HG03520 (cell line): ENCODE data around the gene ZBTB20.

Experiments used
- ATAC-seq: cut with Tn5 transposase; IDR thresholded peaks from one replicate; pipeline ENCODE4 v1.9.1; 2021; ENCODE audit warnings: mild to moderate bottlenecking, moderate library complexity; ENCODE audit not compliant: unreplicated experiment

ZBTB20 gene

DNA sequence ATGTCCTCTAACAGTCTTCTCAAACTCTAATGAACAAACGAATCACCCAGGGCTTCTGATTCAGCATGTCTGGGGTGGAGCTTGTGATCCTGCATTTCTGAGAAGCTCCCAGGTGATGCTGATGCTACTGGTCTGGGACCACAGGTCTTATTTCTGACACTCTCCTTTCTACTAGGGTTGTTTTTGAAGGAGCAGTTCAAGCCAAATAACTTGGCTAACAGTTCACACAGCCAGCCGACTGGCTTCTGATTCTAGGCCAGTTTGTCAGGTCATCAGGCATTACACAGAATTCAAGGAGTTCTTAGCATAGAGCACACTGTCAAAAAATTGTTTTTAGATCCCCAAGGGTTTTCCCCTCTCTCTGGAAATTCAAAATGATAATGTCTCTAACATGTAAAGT, 752.5 kb downstream of the ZBTB20 start:
- no peak for ATAC-seq

DNA sequence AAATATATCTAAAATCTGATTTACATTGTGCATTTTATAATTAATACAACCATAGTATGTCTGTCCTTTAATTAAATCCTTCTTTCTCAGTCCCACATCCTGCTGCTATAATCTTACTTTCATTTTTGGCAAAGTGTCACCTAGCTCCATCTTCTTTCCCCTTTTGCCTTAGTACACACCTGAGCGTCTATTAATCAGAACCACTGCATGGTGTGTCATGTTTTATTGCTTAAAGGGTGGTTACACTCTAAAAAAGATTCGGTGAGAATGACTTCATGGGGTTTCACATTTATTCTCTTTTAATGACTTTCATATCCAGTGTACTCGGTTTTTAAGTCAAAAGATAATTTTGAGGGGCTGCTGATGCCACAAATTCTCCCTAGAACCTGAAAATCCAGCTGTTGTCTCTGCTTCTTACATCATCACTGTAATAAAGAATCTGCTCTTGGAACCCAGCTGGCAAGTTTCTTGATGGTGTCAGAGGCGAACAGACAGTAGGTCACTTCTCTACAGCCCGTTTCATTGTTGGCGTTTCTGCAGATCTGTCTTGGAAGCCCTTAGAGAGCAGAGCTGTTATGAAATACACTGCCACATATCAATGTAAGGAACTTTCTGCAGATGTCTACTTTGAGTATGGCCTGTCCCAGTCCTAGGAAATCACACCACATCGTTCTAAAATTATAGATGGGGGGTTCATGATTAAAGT, 753.6 kb downstream of the ZBTB20 start:
- no peak for ATAC-seq

- ATAC-seq, result no peak
Measured at GRCh38 chr3:114392831-114393230, 754.3 kb downstream of the ZBTB20 start.

DNA sequence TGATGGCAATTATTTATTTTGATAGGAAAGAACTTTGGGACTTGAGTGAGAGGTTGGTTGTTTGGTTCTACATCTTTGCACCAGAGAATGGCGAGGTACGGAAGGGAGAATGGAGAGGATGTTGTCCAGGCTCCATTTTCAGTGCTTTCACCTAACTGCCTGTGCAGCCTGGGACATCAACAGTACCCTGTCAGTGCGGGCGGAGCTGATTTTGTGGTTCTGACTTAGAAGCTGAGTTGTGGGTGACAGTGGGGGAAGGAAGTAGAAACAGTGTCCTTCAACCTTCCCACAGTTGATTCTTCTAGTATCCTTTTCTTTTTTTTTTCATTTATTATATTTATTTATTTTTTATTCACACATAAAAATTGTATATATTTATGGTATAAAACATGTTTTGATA, 757.9 kb downstream of the ZBTB20 start:
- no peak for ATAC-seq

- ATAC-seq, result no peak
Measured at GRCh38 chr3:114384558-114384903, 762.6 kb downstream of the ZBTB20 start.

DNA sequence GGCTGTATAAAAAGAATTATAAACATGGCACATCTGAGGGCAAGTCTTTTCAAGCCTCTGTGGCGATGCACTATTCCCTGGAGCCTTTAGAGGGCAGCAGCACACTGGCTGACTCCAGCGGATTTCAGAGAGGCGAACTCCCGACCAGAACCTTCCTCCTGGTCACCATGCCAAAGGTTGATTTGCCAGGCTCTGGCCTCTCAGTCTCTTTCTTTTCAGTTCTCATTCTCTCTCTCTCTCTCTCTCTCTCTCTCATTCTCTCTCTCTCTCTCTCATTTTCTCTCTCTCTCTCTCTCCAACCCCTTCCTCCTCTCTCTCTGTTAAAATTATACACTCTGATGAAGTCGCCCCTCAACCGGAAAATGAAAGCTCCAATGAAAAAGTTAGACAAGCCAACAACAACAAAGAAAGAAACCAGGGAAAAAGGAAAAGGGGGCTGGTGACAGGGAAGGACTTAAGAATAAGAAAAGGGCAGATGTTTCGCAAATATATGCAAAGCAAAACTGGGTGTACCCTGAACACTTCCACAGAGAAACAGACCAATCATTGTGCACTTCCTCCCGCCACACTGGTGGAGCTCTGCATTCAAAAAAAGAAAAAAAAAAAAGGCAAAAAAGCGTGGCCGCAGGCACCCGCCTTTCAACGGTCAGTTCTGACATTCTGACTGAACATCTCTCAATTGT, 763.1 kb downstream of the ZBTB20 start:
- ATAC-seq, result peak; percentile 72

GRCh38 chr3:114380233-114380651, 766.8 kb downstream of the ZBTB20 start:
- ATAC-seq, result no peak

GRCh38 chr3:114379266-114379665, 767.8 kb downstream of the ZBTB20 start:
- no peak for ATAC-seq

GRCh38 chr3:114378760-114379159, 768.3 kb downstream of the ZBTB20 start:
- ATAC-seq, result no peak

GRCh38 chr3:114377426-114377825, 769.7 kb downstream of the ZBTB20 start:
- ATAC-seq, result no peak

- no peak for ATAC-seq
Measured at GRCh38 chr3:114376516-114377185, 770.4 kb downstream of the ZBTB20 start.

DNA sequence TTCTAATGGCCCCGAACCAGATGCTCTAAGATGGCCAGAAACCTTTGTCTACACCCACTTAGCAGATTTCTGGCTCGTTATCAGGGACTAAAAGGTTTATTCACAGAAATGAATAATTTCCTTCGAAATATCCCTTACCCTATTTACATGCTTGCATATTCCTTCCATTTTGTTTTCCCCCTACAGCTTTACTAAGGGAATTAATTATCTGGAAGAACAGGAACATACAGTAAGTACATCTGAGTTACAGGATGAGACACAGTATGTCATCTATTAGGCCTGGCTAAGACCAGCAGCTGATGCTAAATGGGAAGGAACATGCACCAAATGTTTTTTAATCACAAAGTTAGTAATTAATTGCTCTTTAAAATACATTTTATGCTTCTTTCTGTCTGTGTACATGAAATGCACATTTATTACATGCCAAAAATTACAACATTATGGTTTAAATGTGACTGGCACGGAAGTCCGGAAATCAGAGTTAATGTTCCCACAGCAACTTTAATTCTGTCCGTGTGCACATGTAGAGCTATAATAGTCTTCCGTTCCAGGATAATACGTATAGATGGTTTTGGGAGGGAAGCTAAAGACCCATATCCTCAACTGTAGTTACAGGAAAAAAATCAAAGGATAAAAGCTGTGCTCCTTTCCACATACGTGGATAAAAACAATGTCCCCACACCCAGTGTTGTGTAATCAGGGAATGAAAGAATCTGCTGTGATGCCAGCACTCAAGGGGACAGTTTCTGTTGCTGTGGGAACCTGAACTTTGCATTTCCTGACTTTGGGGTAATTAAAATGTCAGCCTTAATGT, 771.3 kb downstream of the ZBTB20 start:
- ATAC-seq, result no peak

DNA sequence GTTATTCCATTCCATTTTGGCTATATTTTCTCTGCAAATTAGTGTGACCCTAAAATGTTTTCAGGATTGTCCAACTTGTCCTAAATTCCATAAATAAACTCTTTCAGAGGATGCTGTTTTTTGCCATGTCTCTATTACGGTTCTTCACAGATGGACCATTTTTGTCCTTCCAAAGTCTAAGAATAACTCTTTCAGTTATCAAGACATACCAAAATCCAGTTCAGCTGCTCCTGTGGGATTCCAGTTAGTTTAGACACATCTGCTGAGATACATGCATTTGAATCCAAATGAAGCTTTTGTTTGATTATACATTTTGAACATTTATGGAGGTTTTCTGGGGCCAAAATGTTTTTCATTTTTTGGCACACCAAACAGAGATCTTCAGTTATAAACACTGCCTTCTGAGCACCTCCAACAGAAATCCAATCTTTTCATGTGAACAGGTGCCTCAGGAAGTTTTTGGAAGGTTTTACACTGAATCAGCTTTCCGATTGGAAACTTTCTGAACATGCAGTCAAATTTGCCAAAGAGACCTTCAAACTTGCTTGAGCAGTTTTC, 772.6 kb downstream of the ZBTB20 start:
- ATAC-seq, result no peak

- no peak for ATAC-seq
Measured at GRCh38 chr3:114370537-114371174, 776.4 kb downstream of the ZBTB20 start.

DNA sequence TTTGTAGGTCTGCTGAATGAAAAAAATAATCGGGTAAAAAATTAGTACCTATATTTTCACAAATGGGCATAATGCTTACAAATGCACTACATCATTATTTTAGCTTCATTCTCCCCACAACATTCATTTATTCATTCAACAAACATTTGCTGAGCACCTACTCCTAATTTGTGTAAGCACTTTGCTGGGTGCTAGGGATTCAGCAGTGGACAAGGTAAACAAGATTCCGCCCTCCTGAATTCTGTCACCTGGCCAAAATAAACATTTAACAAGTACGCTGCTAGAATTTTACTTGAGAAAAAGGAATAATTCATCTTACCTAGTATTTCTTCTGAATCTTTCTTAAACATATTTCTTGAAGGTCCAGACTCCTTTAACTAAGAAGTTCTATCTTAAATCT, 781.2 kb downstream of the ZBTB20 start:
- no peak for ATAC-seq

DNA sequence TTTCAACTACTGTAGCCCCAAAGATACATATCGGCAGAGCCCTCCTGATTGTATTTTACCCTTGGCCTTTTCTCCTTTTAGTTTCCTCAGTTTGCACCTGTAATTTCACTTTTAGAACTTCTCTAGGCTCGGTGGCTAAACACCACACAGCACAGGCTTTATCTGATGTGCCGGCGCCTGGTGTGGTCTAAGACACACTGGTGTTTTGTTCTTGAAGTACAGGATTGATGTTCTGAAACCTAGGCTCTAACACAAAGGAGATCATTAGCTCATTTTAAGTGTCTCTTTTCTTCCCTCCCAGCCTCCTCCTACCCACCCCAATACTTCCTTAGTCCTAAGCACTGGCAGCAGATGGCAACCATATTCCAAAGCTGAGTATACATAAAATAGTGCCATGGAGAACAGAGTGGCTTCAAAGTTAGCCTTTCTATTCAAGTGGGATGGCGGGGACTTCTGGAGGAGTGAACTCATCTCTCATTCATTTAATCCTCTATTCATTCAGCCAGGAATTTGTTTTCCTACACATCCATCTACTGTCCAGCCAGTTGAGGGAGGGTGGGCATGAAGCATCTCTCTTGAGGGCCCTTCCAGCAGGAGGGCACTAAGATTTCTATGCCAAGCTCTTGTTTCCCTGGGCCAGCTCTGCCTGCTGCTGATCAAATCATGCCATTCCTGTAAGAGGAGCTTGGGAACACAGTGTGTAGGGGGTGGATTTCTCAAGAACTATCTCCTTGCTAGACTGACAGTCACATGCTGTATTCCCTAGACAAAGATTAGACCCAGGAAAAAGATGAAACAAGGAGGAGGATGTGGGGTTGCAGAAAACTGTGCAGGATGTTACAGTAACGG, 782.1 kb downstream of the ZBTB20 start:
- ATAC-seq, result no peak

- ATAC-seq, result no peak
Measured at GRCh38 chr3:114363554-114364202, 783.4 kb downstream of the ZBTB20 start.

DNA sequence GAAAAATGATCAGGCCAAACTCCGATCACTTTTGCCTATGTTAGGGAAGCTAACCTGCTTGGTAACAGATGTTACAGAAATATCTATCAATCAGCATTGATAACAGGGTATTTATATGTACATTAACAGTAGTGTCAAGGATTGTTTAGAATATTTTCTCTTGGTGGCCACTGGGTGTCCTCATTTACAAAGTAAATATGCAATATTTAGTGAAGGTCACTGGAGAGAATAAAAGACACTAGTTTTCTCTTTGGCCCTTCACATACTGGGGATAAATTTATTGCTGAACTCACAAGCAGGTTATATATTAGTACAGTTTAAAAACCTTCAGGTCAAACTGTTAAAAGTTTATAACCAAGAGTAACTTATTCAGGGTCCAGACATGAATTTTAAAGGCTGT, 784.3 kb downstream of the ZBTB20 start:
- no peak for ATAC-seq

DNA sequence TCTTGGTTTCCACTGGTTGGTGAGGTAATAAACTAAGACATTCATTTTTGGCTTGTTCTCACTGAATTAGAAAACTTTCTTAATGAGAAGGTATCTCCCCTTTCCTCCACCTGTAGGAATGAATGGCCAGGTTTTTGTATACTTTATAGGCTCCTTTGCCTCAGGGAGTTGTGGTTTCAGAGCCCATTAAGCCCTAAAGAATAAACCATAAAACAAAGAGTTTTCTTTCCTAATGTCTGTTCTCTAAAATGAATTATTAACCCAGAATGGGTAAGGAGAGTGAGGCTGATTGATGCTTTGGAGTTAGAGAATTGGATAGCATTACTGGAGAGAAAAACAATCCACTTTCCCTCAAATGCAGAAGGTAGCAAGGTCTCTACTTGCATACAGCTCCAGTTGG, 785.7 kb downstream of the ZBTB20 start:
- ATAC-seq, result no peak
